DND-41 (cell line): ENCODE data around the gene TMF1.

Experiments used
- ATAC-seq: fragments of 200-7000 bp; cut with Tn5 transposase; 3 replicates; pipeline ENCODE4 v1.9.1; 2021; ENCODE audit warnings: low read depth; ENCODE audit not compliant: insufficient read depth
- DNase-seq: peaks from one replicate; pipeline ENCODE4 v3.0.0-alpha.2; 2020
- H2AFZ ChIP-seq: 2 replicates; pipeline ENCODE4 v1.6.0; 2012; ENCODE audit warnings: low read depth, low read length
- H3K27ac ChIP-seq: 2 replicates; pipeline ENCODE4 v1.5.1; 2012; ENCODE audit warnings: low read length, inconsistent platforms
- H3K27me3 ChIP-seq: fragments of 200-600 bp; sonication (generic); 2 replicates; pipeline ENCODE4 v1.6.0; 2012; ENCODE audit warnings: low read length, mild to moderate bottlenecking, inconsistent platforms; ENCODE audit not compliant: insufficient read depth, poor library complexity
- H3K36me3 ChIP-seq: 2 replicates; pipeline ENCODE4 v1.5.1; 2012; ENCODE audit warnings: low read length, inconsistent platforms; ENCODE audit not compliant: insufficient read depth
- H3K4me1 ChIP-seq: 2 replicates; pipeline ENCODE4 v1.5.1; 2012; ENCODE audit warnings: mild to moderate bottlenecking, low read length; ENCODE audit not compliant: insufficient read depth
- H3K4me2 ChIP-seq: 2 replicates; pipeline ENCODE4 v1.6.0; 2012; ENCODE audit warnings: mild to moderate bottlenecking, moderate library complexity, low read length, inconsistent platforms; ENCODE audit not compliant: insufficient read depth
- H3K4me3 ChIP-seq, 2 experiments: fragments of 200-600 bp in 1 of 2; shearing (Covaris generic) in 1 of 2; 2 replicates each; pipeline ENCODE4 v1.5.1; 2012 to 2016; ENCODE audit warnings: inconsistent platforms in 2 of 2, low read length in 2 of 2, mild to moderate bottlenecking in 2 of 2, low read depth in 1 of 2, moderate library complexity in 1 of 2
- H3K79me2 ChIP-seq: 2 replicates; pipeline ENCODE4 v1.6.0; 2012; ENCODE audit warnings: low read length, inconsistent platforms; ENCODE audit not compliant: insufficient read depth
- H3K9ac ChIP-seq: 2 replicates; pipeline ENCODE4 v1.6.0; 2012; ENCODE audit warnings: low read depth, mild to moderate bottlenecking, inconsistent platforms, low read length, moderate library complexity
- H3K9me3 ChIP-seq: 2 replicates; pipeline ENCODE4 v1.5.1; 2012; ENCODE audit warnings: low read length, moderate library complexity, mild to moderate bottlenecking, inconsistent platforms; ENCODE audit not compliant: insufficient read depth, severe bottlenecking
- H4K20me1 ChIP-seq: 2 replicates; pipeline ENCODE4 v1.6.0; 2012; ENCODE audit warnings: low read length; ENCODE audit not compliant: insufficient read depth
- EZH2 ChIP-seq: IDR thresholded peaks from 3 replicates; pipeline ENCODE4 v1.6.1; 2012; ENCODE audit warnings: borderline replicate concordance, low read depth, mild to moderate bottlenecking, moderate library complexity, low read length, inconsistent platforms; ENCODE audit not compliant: severe bottlenecking
- TF ChIP-seq, protein P1 (sequence below): IDR thresholded peaks from 2 replicates; pipeline ENCODE4 v1.5.1; 2012; ENCODE audit warnings: borderline replicate concordance, low read length, moderate library complexity, mild to moderate bottlenecking; ENCODE audit not compliant: poor library complexity, severe bottlenecking; ENCODE audit errors: extremely low read depth

TMF1 gene

DNA sequence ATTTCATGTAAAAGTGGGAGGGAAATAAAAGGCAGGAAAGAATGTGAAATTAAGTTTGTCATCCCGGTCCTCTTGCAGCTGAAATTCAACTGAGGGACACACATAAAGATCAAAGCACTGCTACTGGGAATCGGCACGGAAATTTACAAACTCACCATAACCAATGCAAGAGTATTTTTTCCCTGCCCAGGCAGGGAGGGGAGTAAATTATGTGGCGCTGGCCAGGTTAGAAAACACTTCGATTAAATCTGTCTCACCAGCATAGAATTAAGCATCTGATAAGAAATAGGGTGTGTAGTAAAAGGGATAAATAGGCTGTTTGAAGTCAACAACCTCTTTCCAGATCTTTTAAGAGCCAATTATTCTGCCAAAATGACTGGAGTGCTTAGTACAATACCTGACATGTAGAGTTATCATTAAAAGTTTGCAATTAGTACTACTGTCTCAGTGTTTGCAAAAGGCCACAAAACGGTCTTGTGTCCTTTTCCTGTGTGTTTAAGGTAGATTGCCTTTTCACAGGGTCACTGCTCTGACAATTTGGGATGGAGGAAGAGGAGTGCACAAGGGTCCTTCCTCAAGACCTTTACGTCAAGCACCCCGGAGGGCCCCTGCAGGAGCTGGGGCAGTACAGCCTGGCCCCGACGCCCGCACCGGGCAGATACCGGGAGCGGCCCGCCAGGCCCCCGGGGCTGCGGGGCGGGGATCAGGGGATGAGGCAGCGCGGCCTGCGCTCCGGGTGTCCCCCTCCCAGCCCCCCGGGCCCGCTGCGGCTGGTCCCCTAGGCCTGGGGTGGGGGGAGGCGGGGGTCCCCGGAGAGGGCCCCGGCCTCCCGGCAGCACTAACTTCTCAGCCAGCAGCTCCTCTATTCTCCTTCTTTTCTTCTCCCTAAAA is 27.4 kb upstream of the TMF1 start:
- H3K79me2 ChIP-seq, result peaks cover 66% of the 10 kb centered on the region
- peak overlapping the region; percentile 74 for H3K9ac ChIP-seq
- H3K36me3 ChIP-seq, result peaks cover 6% of the 10 kb centered on the region
- peak; percentile 34 for DNase-seq
- H4K20me1 ChIP-seq, result no peaks in the 10 kb centered on the region
- no peaks in the 10 kb centered on the region for H3K9me3 ChIP-seq
- H3K27ac ChIP-seq, result peak overlapping the region; percentile 70
- H3K4me2 ChIP-seq, result peak overlapping the region; percentile 77
- peak overlapping the region; percentile 55 to 83 for H3K4me3 ChIP-seq
- no peak for TF ChIP-seq EZH2
- TF ChIP-seq, protein P1, sequence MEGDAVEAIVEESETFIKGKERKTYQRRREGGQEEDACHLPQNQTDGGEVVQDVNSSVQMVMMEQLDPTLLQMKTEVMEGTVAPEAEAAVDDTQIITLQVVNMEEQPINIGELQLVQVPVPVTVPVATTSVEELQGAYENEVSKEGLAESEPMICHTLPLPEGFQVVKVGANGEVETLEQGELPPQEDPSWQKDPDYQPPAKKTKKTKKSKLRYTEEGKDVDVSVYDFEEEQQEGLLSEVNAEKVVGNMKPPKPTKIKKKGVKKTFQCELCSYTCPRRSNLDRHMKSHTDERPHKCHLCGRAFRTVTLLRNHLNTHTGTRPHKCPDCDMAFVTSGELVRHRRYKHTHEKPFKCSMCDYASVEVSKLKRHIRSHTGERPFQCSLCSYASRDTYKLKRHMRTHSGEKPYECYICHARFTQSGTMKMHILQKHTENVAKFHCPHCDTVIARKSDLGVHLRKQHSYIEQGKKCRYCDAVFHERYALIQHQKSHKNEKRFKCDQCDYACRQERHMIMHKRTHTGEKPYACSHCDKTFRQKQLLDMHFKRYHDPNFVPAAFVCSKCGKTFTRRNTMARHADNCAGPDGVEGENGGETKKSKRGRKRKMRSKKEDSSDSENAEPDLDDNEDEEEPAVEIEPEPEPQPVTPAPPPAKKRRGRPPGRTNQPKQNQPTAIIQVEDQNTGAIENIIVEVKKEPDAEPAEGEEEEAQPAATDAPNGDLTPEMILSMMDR, result no peak
- no peaks in the 10 kb centered on the region for H3K27me3 ChIP-seq
- H3K4me1 ChIP-seq, result peaks cover 61% of the 10 kb centered on the region
- peak; percentile 47 for ATAC-seq
- peak overlapping the region; percentile 42 for H2AFZ ChIP-seq

DNA sequence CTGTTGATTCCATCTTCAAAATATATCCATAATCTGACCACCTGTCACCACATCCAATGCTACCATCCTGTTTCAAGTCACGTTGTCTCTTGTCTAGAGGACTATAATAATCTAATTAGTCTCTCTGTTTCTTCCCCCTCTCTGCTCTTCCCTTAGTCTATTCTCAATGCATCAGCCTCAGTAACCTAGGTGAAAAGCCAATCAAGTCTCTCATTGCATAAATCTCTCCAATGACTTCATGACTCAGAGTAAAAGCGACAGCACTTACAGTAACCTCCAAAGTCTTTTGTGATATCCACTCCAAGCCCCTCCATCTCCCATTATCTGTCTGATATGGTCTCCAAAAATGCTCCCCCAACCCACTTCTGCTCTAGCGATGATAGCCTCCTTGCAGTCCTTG is 20.8 kb upstream of the TMF1 start:
- ATAC-seq (no peak), DNase-seq (no peak)
- Histone ChIP-seq H2AFZ (no peak overlapping the region), H3K27ac (no peak overlapping the region), H4K20me1 (no peaks in the 10 kb centered on the region; the same call in 1 of the 2 replicates), H3K9ac (no peak overlapping the region), H3K4me2 (no peak overlapping the region), H3K27me3 (no peaks in the 10 kb centered on the region), H3K4me1 (peaks cover 4% of the 10 kb centered on the region), H3K79me2 (peaks cover 61% of the 10 kb centered on the region), H3K36me3 (peaks cover 42% of the 10 kb centered on the region), H3K4me3 (no peak overlapping the region), H3K9me3 (no peaks in the 10 kb centered on the region)
- no peak for TF ChIP-seq EZH2

DNA sequence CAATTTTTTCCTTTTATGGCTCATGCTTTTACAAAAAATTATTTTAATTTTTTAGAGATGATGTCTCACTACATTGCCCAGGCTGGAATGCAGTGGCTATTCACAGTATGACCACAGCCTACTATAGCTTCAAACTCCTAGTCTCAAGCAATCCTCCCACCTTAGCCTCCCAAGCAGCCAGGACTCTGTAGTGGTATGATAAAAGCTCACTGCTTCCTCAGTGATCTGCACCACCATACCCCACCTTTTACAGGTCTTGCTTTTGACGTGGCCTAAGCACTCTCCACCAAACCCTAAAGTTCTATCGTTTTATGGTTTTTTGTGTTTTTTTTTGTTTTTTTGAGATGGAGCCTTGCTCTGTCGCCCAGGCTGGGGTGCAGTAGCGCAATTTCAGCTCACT is 14.0 kb upstream of the TMF1 start:
- no peak for DNase-seq
- Histone ChIP-seq H3K27ac (peak overlapping the region; percentile 76), H3K27me3 (no peaks in the 10 kb centered on the region), H3K4me1 (peaks cover 45% of the 10 kb centered on the region), H4K20me1 (no peaks in the 10 kb centered on the region), H3K4me2 (0 out of 2 replicates have a peak overlapping the region, but pooled peaks have one; percentile 21), H3K36me3 (peaks cover 36% of the 10 kb centered on the region), H3K9me3 (no peaks in the 10 kb centered on the region), H3K9ac (peak overlapping the region; percentile 24; the same call in 1 of the 2 replicates), H2AFZ (no peak overlapping the region), H3K4me3 (no peak overlapping the region), H3K79me2 (peaks cover 13% of the 10 kb centered on the region)
- ATAC-seq, result peak; percentile 34; the same call in 2 of the 3 replicates
- TF ChIP-seq, protein P1, result no peak
- no peak for TF ChIP-seq EZH2
